Cardiac atrium fibroblast (primary cell): ENCODE measurements around the gene CLCF1. TPM values are rescaled to one million over a fixed set of nuclear protein-coding genes. Genes with fewer than 3 reads are reported as not detected.

Experiments used
- total RNA-seq: library from RNA; depleted of rRNA; stranded (reverse); fragments of >200 nt; gene quantifications from 2 replicates; pipeline ENCODE4 v1.2.3, GENCODE V29; 2015

The CLCF1 gene
- total RNA-seq, result 14.6 and 18.1 TPM in 2 replicates

DNA sequence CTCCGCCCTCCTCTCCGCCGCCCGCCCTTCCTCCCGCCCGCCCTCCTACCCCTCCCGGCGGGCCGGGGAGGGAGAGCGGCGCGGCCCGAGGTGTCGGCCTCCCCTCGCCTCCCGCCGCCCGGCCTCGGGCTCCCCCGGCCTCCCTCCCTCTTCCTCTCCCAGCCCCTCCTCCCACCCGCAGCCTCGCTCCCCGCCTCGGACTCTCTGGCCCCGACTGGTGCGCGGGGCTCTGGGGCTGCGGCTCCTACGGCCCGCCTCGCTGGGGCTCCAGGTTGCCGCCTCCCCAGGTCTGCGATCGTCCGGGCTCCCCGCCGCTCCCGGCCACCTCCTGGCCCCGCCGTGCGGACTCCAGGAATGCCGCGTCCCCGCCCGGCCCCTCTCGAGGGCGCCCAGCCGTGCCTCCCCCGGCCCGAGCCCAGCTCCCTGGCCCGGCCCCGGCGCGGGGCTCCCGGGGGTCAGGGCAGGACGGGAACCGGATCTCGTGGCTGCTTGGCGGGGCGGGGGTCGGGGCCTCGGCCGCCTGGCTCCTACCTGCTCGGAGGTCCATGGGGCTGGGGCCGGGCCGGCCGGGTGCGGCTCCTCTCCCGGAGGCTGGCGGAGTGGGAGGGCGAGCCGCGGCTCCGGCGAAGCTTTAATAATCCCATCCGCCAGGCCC lies at the start of gene CLCF1:
TSS of gene CLCF1 (minus strand) at position 606 of the 655 bp plus-strand sequence. CDS start at position 547, 59 bp downstream.

DNA sequence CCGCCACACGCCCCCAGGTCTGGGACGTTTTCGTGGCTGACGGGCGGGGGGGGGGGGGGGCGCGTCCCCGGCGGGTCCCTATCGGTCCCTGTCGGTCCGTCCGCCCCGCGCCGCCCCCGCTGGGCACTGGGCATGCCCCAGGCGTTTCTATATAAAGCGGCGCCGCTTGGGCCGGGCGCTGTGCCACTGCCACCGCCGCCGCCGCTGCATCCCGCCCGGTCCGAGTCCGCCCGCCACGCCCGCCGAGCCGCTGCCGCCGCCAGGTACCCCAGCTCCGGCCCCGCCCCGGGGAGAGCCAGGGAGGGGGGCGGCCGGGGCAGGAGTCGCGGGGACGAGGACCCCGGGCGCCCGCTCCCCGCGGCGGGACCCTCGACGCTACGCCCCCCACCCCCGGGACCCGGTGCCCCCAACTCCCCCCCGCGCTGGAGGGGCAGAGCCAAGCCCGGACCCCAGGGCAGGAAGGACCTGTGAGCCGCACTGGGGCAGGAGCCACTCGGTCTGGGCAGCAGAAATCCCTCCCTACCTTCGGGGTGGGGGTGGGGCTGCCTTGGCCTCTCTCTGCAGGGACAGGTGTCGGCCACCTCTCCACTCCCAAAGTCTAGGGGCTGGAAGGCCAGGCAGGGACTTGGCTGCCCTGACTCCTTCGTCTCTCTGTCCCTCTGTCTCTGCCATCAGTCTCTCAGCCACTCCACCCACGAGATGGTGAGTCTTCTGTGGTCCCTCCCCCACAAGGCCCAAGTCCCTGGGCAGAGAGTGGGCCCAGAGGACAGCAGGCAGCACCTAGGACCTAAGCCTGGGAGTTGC lies 42.3 kb upstream of the CLCF1 start, which contains the start of gene CARNS1:
TSS of gene CARNS1 (plus strand) at position 178 of the 804 bp plus-strand sequence. CDS start at position 700, 522 bp downstream.

DNA sequence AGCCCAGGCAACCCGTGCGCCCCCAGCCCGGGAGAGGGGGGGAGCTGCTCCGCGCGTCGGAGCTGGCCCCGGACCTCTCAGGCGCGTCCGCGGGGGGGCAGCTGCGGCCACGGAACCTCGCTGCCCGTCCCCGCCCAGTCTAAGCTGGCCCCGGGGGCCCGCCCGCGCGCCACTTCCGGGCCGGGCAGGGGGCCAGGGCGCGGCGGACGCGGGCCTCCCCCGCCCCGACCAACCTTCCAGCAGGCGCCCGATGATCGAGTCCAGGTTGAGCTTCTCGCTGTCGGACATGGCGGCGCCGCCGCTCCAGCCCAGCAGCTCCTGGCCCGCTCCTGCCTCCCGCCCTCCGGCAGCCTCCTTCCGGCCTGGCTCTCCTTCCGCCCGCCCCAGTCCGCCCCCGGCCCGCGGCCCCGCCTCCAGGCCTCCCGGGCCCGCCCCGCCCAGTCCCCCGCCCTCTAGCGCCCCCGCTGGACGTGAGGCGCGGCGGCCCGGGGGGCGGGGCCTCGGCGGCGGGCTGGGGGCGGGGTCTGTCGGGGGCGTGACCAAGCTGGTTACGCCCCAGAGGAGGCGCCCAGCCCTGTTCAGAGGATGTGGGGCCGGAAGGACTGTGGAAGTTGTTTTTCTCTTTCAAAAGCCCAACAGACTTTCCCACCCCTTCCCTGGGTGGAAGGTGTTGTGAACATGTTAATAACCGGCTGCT lies 28.2 kb upstream of the CLCF1 start, which contains the start of gene PPP1CA:
TSS of gene PPP1CA (minus strand) at position 364 of the 697 bp plus-strand sequence. CDS start at position 288, 76 bp downstream.

DNA sequence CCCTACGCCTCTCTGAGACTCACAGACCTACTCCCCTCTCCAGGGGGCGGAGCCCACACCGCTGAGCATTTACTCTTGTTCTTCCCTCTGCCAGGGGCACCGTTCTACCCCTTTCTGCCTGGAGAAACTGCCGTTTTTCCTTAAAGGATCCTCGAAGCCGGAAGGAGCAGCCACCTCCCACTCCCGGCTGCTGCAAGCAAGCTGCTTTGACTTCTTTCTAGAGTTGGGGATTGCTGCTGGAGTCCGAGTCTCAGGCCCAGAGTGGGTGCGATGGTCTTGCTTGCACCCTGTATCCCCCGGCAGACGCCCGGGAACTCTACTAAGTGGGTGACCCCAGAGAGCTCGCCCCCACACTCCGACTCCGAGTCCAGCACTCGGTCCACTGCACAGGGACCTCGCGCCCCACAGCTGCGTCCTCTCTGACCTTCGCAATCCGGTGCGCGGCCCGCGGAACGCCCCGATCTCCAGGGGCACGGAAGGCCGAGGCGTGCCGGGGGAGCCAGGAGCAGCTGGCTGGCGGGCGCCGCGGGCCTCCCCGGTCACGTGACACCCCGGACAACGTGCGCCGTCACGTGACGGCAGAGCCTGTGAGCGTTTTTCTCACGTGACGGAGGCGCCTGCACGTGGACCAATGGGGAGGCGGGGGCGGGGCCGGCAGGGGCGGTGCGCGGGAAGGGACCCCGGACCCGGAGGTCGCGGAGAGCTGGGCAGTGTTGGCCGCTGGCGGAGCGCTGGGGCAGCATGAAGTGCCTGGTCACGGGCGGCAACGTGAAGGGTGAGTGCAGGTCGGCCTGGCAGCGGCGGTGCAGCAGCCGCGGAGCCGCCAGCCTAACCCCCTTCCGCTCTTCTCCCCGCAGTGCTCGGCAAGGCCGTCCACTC lies 18.1 kb upstream of the CLCF1 start, which contains the start of gene RAD9A:
TSS of gene RAD9A (plus strand) at position 683 of the 879 bp plus-strand sequence. CDS start at position 742, 59 bp downstream.

DNA sequence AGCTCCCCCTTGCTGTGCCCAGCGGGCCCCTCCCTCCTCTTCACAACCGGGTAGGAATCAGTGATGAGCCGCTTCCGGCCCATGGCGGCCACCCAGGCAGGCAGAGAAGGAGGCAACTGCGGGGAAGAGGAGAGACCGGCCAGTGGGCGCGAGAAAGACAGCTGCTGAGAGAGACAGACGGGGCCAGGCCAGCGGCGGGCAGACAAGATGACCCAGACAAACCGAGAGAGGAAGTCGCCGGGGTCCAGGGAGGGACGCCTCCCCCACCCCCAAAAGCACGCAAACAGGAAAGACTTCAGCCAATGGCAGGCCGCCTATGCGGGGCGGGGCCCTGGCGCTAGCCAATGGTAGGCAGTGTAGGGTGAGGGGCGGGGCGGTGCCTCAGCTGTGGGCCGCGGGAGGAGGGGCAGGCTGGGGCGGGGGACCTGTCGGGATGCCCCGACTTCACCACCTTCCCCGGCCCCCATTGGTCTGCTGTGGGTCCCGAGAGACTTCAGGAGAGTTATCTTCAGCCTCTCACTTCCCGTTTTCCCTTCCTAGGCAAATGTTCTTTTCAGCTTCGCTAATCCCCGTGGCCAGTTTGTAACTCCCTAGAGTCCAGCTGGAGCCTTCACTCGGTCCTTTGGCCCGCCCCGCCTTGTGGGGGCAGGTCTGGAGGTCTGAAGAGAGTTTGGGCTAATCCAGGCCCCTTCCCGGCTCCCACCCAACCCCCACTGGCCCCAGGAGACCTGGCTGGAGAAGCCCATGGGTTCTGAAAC lies 19.9 kb downstream of the CLCF1 start, which contains the start of gene POLD4:
TSS of gene POLD4 (minus strand) at position 230 of the 758 bp plus-strand sequence. CDS start at position 83, 147 bp downstream.

Other genes with a start within 250 kb of the CLCF1 start
- gene GRK2, start 107.1 kb downstream of the CLCF1 start, total RNA-seq, result 38.7 and 58.7 TPM in 2 replicates
- 22.5 and 26.9 TPM in 2 replicates for gene ANKRD13D, start 84.3 kb downstream of the CLCF1 start, total RNA-seq
- gene SSH3, start 70.1 kb downstream of the CLCF1 start, total RNA-seq, result 10.0 and 39.9 TPM in 2 replicates
- 134 and 176 TPM in 2 replicates for gene POLD4, start 20.1 kb downstream of the CLCF1 start, total RNA-seq
- 4.2 and 4.7 TPM in 2 replicates for gene RAD9A, start 18.4 kb upstream of the CLCF1 start, total RNA-seq
- 172 and 194 TPM in 2 replicates for gene PPP1CA, start 28.3 kb upstream of the CLCF1 start, total RNA-seq
- not detected in 2 replicates for gene TBC1D10C, start 30.5 kb upstream of the CLCF1 start, total RNA-seq
- 0.49 TPM in 1 of 2 replicates, not detected in the other for gene CARNS1, start 42.1 kb upstream of the CLCF1 start, total RNA-seq
- gene RPS6KB2, start 54.9 kb upstream of the CLCF1 start, total RNA-seq, result 46.3 and 51.8 TPM in 2 replicates
- gene PTPRCAP, start 64.1 kb upstream of the CLCF1 start, total RNA-seq, result 2.0 TPM in 1 of 2 replicates, not detected in the other
- gene CORO1B, start 69.9 kb upstream of the CLCF1 start, total RNA-seq, result 71.1 and 73.1 TPM in 2 replicates
- not detected in 2 replicates for gene GPR152, start 79.1 kb upstream of the CLCF1 start, total RNA-seq
- gene CABP4, start 81.8 kb upstream of the CLCF1 start, total RNA-seq, result not detected in 2 replicates
- gene TMEM134, start 95.7 kb upstream of the CLCF1 start, total RNA-seq, result 32.7 and 46.2 TPM in 2 replicates
- 59.2 and 72.4 TPM in 2 replicates for gene AIP, start 109.4 kb upstream of the CLCF1 start, total RNA-seq
- 37.5 and 38.1 TPM in 2 replicates for gene PITPNM1, start 131.8 kb upstream of the CLCF1 start, total RNA-seq
- 33.5 and 54.3 TPM in 2 replicates for gene CDK2AP2, start 134.6 kb upstream of the CLCF1 start, total RNA-seq
- not detected in 2 replicates for gene CABP2, start 149.8 kb upstream of the CLCF1 start, total RNA-seq
- gene GSTP1, start 210.2 kb upstream of the CLCF1 start, total RNA-seq, result 1,161 and 1,414 TPM in 2 replicates
- gene NDUFV1, start 233.3 kb upstream of the CLCF1 start, total RNA-seq, result 199 and 234 TPM in 2 replicates